HFFc6 (cell line): ENCODE data around the gene EHBP1. TPM values are rescaled to one million over a fixed set of nuclear protein-coding genes. Genes with fewer than 3 reads are reported as not detected.
A peak's percentile ranks its signal among the peaks of the same experiment; 100 is the strongest.

ENCODE experiments used
- DNase-seq: peaks from one replicate; pipeline ENCODE4 v3.0.0-alpha.2; 2018
- H3K27ac Mint-ChIP-seq: 2 replicates; pipeline ENCODE4 v1.8.0; 2020; ENCODE audit warnings: mild to moderate bottlenecking, mixed read lengths
- H3K27me3 Mint-ChIP-seq: 2 replicates; pipeline ENCODE4 v1.8.0; 2021; ENCODE audit warnings: mild to moderate bottlenecking, moderate library complexity, mixed read lengths; ENCODE audit not compliant: insufficient read depth
- H3K36me3 Mint-ChIP-seq: 2 replicates; pipeline ENCODE4 v1.8.0; 2021; ENCODE audit warnings: low read depth, mixed read lengths
- H3K4me1 Mint-ChIP-seq: 2 replicates; pipeline ENCODE4 v1.8.0; 2020; ENCODE audit warnings: low read depth, mixed read lengths
- H3K4me3 Mint-ChIP-seq: 2 replicates; pipeline ENCODE4 v1.8.0; 2020; ENCODE audit warnings: mild to moderate bottlenecking, moderate library complexity, mixed read lengths
- H3K9me3 Mint-ChIP-seq: 2 replicates; pipeline ENCODE4 v1.8.0; 2020; ENCODE audit warnings: mild to moderate bottlenecking, mixed read lengths
- CTCF ChIP-seq: fragments of 200-600 bp; sonication (generic); IDR thresholded peaks from 2 replicates; pipeline ENCODE4 v1.5.0; 2021; ENCODE audit warnings: antibody characterized with exemption, mild to moderate bottlenecking
- total RNA-seq, 6 experiments: library from RNA; stranded (reverse); fragmentation: NEBNext Ultra II Directional; extraction: Animal tissue kit (Norgen Biotek cat#: 25700); gene quantifications; 2 replicates in 1 of 6; 3 replicates in 5 of 6; pipeline ENCODE4 v1.2.3, GENCODE V29; 2021

Gene EHBP1
- total RNA-seq, 6 experiments from 2014 or later: 72.7 to 87.3 (median 80.6) TPM

- H3K27me3 Mint-ChIP-seq: peaks cover 37% of the 10 kb centered on the region
- H3K4me1 Mint-ChIP-seq: peaks cover 19% of the 10 kb centered on the region
- H3K9me3 Mint-ChIP-seq: peaks cover 26% of the 10 kb centered on the region
- no peak for TF ChIP-seq CTCF
- peak overlapping the region; percentile 47; the same call in 1 of the 2 replicates for H3K4me3 Mint-ChIP-seq
- H3K36me3 Mint-ChIP-seq: peaks cover 33% of the 10 kb centered on the region
- DNase-seq: no peak
- H3K27ac Mint-ChIP-seq: no peak overlapping the region
Measured at GRCh38 chr2:63052411-63053080, 347.0 kb downstream of the EHBP1 start.

GRCh38 chr2:63053081-63053888 lies 347.8 kb downstream of the EHBP1 start:
- Mint-ChIP-seq H3K4me3 (no peak overlapping the region), H3K4me1 (peaks cover 27% of the 10 kb centered on the region), H3K9me3 (peaks cover 26% of the 10 kb centered on the region), H3K36me3 (peaks cover 30% of the 10 kb centered on the region), H3K27me3 (peaks cover 44% of the 10 kb centered on the region), H3K27ac (no peak overlapping the region)
- no peak for DNase-seq
- no peak for TF ChIP-seq CTCF

- peak; percentile 48 for TF ChIP-seq CTCF
- H3K27me3 Mint-ChIP-seq: peaks cover 50% of the 10 kb centered on the region
- no peak for DNase-seq
- no peak overlapping the region for H3K27ac Mint-ChIP-seq
- peaks cover 22% of the 10 kb centered on the region for H3K9me3 Mint-ChIP-seq
- H3K36me3 Mint-ChIP-seq: peaks cover 24% of the 10 kb centered on the region
- H3K4me3 Mint-ChIP-seq: peak overlapping the region; percentile 70
- H3K4me1 Mint-ChIP-seq: peaks cover 26% of the 10 kb centered on the region
Measured at GRCh38 chr2:63053889-63054602, 348.5 kb downstream of the EHBP1 start.

- Mint-ChIP-seq H3K4me1 (peaks cover 19% of the 10 kb centered on the region), H3K27me3 (peaks cover 45% of the 10 kb centered on the region)
- no peak for TF ChIP-seq CTCF
Measured at GRCh38 chr2:63054841-63055225, 349.3 kb downstream of the EHBP1 start.

GRCh38 chr2:63055226-63056106 lies 350.0 kb downstream of the EHBP1 start:
- H3K4me1 Mint-ChIP-seq: peaks cover 23% of the 10 kb centered on the region
- H3K4me3 Mint-ChIP-seq: no peak overlapping the region
- H3K9me3 Mint-ChIP-seq: peaks cover 22% of the 10 kb centered on the region
- DNase-seq: no peak
- H3K27ac Mint-ChIP-seq: no peak overlapping the region
- no peak for TF ChIP-seq CTCF
- peaks cover 48% of the 10 kb centered on the region for H3K27me3 Mint-ChIP-seq
- peaks cover 24% of the 10 kb centered on the region for H3K36me3 Mint-ChIP-seq

More at GRCh38 chr2:63054841-63055225, 349.3 kb downstream of the EHBP1 start:
- Mint-ChIP-seq H3K36me3 (peaks cover 24% of the 10 kb centered on the region), H3K9me3 (peaks cover 22% of the 10 kb centered on the region), H3K27ac (no peak overlapping the region), H3K4me3 (no peak overlapping the region)
- DNase-seq: no peak
